HG02981 (cell line): Measurements from ENCODE around the gene ANKRD16.

Experiments used
- ATAC-seq: cut with Tn5 transposase; IDR thresholded peaks from one replicate; pipeline ENCODE4 v1.9.1; 2021; ENCODE audit warnings: mild to moderate bottlenecking, moderate library complexity; ENCODE audit not compliant: unreplicated experiment

Gene ANKRD16

GRCh38 chr10:5812283-5813090 lies 77.2 kb downstream of the ANKRD16 start:
- peak; percentile 24 for ATAC-seq
